Duodenal mucosa (tissue), 2 donors: Measurements from ENCODE around the gene FHOD3.

Experiments used
- H3K27ac ChIP-seq: one replicate; pipeline ENCODE4 v1.7.0; 2013; ENCODE audit warnings: low read depth, low read length
- H3K27me3 ChIP-seq, 2 donors: one replicate each; pipeline ENCODE4 v1.7.0; 2013; ENCODE audit warnings: low read length in 2 of 2, control low read depth in 1 of 2; ENCODE audit not compliant: insufficient read depth in 2 of 2, control insufficient read depth in 1 of 2
- H3K36me3 ChIP-seq, 2 donors: one replicate each; pipeline ENCODE4 v1.7.0; 2013; ENCODE audit warnings: low read length in 2 of 2, control low read depth in 1 of 2; ENCODE audit not compliant: insufficient read depth in 2 of 2, control insufficient read depth in 1 of 2
- H3K4me1 ChIP-seq, 2 donors: one replicate each; pipeline ENCODE4 v1.7.0; 2013; ENCODE audit warnings: low read length in 2 of 2, control low read depth in 1 of 2; ENCODE audit not compliant: insufficient read depth in 2 of 2, control insufficient read depth in 1 of 2
- H3K4me3 ChIP-seq, 2 donors: one replicate each; pipeline ENCODE4 v1.7.0; 2013; ENCODE audit warnings: low read length in 2 of 2, low read depth in 1 of 2
- H3K9ac ChIP-seq, 2 donors: one replicate each; pipeline ENCODE4 v1.7.0; 2013; ENCODE audit warnings: low read length in 2 of 2, low read depth in 1 of 2
- H3K9me3 ChIP-seq, 2 donors: one replicate each; pipeline ENCODE4 v1.7.0; 2013; ENCODE audit warnings: low read length in 2 of 2, control low read depth in 1 of 2; ENCODE audit not compliant: control insufficient read depth in 1 of 2

FHOD3 gene

GRCh38 chr18:36375118-36375517 is 77.6 kb downstream of the FHOD3 start:
- H3K9ac ChIP-seq = no peak overlapping the region
- H3K27me3 ChIP-seq = no peaks in the 10 kb centered on the region
- no peak overlapping the region for H3K4me3 ChIP-seq
- H3K27ac ChIP-seq = no peak overlapping the region
- H3K9me3 ChIP-seq = no peaks in the 10 kb centered on the region
- H3K4me1 ChIP-seq = no peaks in the 10 kb centered on the region
- no peaks in the 10 kb centered on the region for H3K36me3 ChIP-seq

GRCh38 chr18:36376361-36376760 is 78.8 kb downstream of the FHOD3 start:
- Histone ChIP-seq H3K9me3 (no peaks in the 10 kb centered on the region), H3K4me3 (no peak overlapping the region), H3K27me3 (no peaks in the 10 kb centered on the region), H3K27ac (no peak overlapping the region), H3K4me1 (no peaks in the 10 kb centered on the region), H3K9ac (no peak overlapping the region), H3K36me3 (no peaks in the 10 kb centered on the region)

GRCh38 chr18:36377626-36378025 is 80.1 kb downstream of the FHOD3 start:
- Histone ChIP-seq H3K27me3 (no peaks in the 10 kb centered on the region), H3K36me3 (no peaks in the 10 kb centered on the region), H3K4me3 (no peak overlapping the region), H3K9me3 (no peaks in the 10 kb centered on the region), H3K9ac (no peak overlapping the region), H3K4me1 (no peaks in the 10 kb centered on the region), H3K27ac (no peak overlapping the region)

GRCh38 chr18:36378205-36378604 is 80.7 kb downstream of the FHOD3 start:
- Histone ChIP-seq H3K4me1 (no peaks in the 10 kb centered on the region), H3K4me3 (no peak overlapping the region), H3K27ac (no peak overlapping the region), H3K27me3 (no peaks in the 10 kb centered on the region), H3K9ac (no peak overlapping the region), H3K9me3 (no peaks in the 10 kb centered on the region), H3K36me3 (no peaks in the 10 kb centered on the region)

GRCh38 chr18:36379435-36379984 is 82.0 kb downstream of the FHOD3 start:
- H3K4me3 ChIP-seq = no peak overlapping the region
- no peak overlapping the region for H3K9ac ChIP-seq
- no peak overlapping the region for H3K27ac ChIP-seq
- no peaks in the 10 kb centered on the region for H3K4me1 ChIP-seq
- no peaks in the 10 kb centered on the region for H3K27me3 ChIP-seq
- H3K9me3 ChIP-seq = no peaks in the 10 kb centered on the region
- H3K36me3 ChIP-seq = no peaks in the 10 kb centered on the region

- no peak overlapping the region for H3K4me3 ChIP-seq
- H3K9me3 ChIP-seq = no peaks in the 10 kb centered on the region
- H3K4me1 ChIP-seq = no peaks in the 10 kb centered on the region
- H3K36me3 ChIP-seq = no peaks in the 10 kb centered on the region
- no peak overlapping the region for H3K27ac ChIP-seq
- no peaks in the 10 kb centered on the region for H3K27me3 ChIP-seq
- H3K9ac ChIP-seq = no peak overlapping the region
Observed at GRCh38 chr18:36380173-36380827, 82.8 kb downstream of the FHOD3 start.

GRCh38 chr18:36381075-36381474 is 83.6 kb downstream of the FHOD3 start:
- Histone ChIP-seq H3K4me1 (no peaks in the 10 kb centered on the region), H3K4me3 (no peak overlapping the region), H3K27ac (no peak overlapping the region)

GRCh38 chr18:36382854-36383253 is 85.3 kb downstream of the FHOD3 start:
- H3K4me3 ChIP-seq = no peak overlapping the region
- H3K9ac ChIP-seq = no peak overlapping the region
- no peak overlapping the region for H3K27ac ChIP-seq
- no peaks in the 10 kb centered on the region for H3K27me3 ChIP-seq
- H3K4me1 ChIP-seq = no peaks in the 10 kb centered on the region
- H3K36me3 ChIP-seq = no peaks in the 10 kb centered on the region
- H3K9me3 ChIP-seq = no peaks in the 10 kb centered on the region

More at GRCh38 chr18:36381075-36381474, 83.6 kb downstream of the FHOD3 start:
- H3K9ac ChIP-seq = no peak overlapping the region
- no peaks in the 10 kb centered on the region for H3K36me3 ChIP-seq
- H3K9me3 ChIP-seq = no peaks in the 10 kb centered on the region
- H3K27me3 ChIP-seq = no peaks in the 10 kb centered on the region

GRCh38 chr18:36386150-36386920 is 88.8 kb downstream of the FHOD3 start:
- no peak overlapping the region for H3K9ac ChIP-seq
- no peaks in the 10 kb centered on the region for H3K27me3 ChIP-seq
- H3K4me1 ChIP-seq = no peaks in the 10 kb centered on the region
- H3K4me3 ChIP-seq = no peak overlapping the region
- H3K27ac ChIP-seq = no peak overlapping the region
- no peaks in the 10 kb centered on the region for H3K9me3 ChIP-seq
- H3K36me3 ChIP-seq = no peaks in the 10 kb centered on the region

- Histone ChIP-seq H3K27me3 (no peaks in the 10 kb centered on the region), H3K36me3 (no peaks in the 10 kb centered on the region), H3K9ac (no peak overlapping the region), H3K27ac (no peak overlapping the region), H3K9me3 (no peaks in the 10 kb centered on the region), H3K4me3 (no peak overlapping the region), H3K4me1 (no peaks in the 10 kb centered on the region)
Observed at GRCh38 chr18:36387310-36387709, 89.8 kb downstream of the FHOD3 start.
